Measurements from ENCODE around the gene P2RY2.

The P2RY2 gene

DNA sequence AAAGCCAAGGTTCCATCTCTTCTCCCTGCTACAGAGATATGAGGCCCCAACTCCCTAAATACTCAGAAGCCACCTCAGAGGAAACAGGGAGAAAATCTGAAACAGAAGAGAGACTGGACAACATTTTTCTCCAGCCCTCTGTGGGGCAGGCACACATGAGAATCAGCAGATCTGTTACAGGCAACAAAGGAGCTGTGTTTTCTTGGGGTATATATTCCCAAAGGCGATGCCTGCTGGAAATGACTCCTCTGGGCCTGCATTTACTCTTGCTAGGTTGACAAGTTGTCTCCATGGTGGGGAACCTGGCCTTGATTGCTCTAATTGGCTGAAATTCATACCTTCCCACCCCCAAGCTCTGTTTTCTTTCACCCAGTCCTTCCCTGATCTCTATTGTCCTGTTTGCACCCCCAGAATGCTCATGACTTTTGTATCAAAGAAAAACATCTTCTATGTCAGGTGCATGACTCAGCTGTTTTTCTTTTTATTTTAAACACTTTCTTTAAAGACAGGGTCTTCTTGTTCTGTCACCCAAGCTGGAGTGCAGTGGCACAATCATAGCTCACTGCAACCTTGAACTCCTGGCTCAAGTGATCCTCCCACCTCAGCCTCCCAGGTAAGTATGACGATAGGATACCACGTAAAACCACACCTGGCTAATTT, 30.6 kb downstream of the P2RY2 start:
- no peak for DNase-seq

DNA sequence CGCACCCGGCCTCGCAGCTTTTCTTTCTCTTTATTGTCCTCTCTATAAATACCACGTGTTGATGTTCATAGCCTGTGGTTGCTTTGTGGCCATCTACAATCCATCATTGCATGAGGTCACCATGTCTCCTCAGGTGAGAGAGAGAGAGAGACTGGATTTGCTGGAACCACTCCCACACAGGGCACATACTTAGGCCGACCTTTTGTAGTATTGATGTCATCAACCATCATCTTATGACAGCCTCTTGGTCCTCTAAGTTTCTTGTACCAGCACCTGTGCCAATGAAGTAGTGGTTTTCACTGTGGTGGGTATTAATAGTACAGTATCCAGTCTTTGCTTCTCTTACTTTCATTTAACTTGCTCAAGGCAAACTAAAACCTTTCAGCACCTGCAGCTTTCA, 31.2 kb downstream of the P2RY2 start:
- DNase-seq = no peak

DNA sequence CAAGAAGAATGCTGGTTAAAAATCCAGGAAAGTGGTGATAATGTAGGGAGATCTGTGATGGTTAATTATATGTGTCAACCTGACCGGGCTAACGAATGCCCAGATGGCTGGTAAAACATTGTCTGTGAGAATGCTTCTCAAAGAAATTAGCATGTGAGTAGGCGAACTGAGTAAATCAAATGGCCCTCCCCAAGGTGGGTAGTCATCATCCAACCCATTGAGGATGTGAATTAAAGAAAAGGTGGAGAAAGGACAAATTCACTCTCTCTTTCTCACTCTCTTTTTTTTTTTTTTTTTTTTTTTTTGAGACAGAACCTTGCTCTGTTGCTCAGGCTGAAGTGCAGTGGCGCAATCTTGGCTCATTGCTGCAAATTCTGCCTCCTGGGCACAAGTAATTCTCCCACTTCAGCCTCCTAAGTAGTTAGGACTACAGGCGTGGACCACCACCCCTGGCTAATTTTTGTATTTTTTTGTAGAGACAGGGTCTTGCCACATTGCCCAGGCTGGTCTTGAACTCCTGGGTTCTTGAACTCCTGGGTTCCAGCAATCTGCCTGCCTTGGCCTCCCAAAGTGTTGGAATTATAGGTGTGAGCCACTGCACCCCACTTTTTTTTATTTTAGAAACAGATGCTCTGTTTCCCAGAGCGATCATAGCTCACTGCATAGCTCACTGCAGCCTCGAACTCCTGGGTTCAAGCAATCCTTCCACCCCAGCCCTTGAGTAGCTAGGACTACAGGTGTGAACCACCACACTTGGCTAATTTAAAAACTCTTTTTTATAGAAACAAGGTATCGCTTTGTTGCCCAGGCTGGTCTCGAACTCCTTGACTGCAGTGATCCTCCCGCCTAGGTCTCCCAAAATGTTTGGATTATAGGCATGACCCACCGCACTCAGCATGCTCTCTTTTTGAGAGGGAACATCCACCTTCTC, 32.0 kb downstream of the P2RY2 start:
- no peak for DNase-seq

DNA sequence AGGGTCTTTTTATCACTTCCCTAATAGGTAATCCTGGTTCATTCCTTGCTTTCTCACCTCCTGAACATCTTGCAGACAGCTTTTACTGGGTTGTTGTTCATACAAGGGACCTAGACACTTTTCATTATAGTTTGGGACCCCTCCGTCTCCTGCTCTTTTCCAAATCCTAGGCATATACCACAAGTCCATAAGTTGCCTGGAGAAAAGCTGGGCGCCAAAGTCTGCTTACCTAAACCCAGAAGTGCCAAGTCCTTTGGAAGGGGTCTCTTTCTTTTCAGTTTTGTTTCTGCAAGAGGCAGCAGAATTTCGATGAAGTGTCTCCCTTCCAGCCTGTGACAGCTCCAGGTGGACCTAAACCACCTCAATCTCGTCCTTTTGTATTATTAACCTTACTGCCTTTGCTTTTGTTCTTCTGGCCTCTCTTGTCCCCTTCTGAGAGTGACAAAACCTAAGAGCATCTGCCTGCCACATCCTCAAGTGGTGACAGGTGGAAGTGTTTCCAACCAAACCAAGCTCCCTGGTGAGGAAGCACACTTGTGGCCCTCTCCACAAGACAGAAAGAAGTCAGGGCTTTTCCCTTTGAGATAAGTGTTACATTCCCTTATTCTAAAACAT, 34.6 kb downstream of the P2RY2 start:
- DNase-seq = no peak

DNA sequence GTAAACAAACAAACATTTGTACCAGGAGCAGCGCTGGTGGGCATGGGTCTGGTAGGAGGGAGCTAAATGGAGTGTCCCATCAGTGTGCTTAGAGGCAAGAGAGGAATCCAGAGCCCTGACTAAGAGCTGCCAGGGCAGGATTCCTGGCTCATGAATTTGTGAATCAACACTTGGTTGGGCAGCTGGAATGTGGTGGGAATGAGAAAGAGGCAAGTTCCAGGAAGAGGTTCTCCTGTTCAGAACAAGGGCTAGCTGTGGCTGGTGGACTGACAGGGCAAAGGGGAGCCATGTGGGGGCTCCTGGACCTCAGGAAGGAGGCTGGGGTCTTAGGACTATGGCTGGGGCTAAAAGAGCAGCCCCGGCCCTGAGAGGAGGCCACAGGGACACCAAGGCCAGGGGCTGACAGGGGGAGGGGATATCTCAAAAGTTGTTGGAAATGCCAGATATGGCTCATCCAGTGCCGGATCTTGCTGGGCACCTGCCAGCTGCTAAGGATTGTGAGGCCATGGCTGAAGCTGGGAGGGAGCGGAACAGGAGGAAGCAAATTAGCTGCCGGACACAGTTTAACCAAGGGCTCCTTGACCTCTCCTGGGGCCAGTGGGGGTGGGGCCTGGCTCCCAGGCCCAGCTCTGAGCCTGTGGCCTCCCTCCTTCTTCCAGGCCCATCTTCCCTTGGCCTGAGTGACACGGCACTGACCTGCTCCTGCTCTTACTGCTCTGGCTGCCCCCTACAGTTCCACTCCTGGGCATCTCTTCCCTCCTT, 39.4 kb downstream of the P2RY2 start:
- DNase-seq = no peak

DNA sequence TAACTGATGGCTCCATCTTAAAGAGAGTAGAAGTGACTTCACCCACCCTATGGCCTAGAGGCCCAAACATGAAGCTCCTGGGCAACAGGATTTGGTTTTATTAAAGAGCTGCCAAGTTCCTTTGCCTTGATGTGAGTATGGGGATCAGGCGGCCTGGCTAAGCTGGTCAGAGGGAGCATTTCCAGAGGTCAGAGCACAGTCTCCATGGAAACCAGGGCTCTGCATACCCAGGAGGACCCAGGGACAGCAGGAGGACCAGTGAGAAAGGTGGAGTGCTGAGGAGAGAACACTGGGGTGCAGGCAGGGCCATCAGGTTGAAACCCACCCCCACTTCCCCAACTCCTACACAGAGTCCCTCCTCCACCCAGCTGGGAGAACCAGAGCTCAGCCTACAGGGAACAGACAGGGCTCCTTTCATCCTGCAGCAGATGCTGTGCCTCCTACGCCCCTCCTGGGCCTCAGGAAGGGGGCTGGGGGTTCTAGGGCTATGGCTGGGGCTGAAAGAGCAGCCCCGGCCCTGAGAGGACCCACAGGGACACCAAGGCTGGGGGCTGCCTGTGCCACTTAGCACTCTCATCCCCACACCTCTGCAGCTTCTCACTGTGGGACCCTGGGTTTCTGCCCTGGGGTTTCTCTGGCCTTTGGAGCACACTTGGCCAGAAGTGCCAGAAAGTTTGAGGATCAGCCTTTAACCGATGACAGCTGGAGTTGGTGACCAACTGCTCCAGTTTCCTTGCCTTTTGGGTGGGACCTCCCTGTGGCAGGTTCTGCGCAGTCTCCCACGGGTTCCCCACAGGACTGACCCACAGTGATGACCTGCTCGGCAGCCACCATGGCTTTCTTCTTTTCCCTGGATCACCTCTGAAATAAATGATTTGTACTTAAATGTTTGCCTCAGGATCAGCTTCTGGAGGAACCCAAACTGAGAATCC, 40.3 kb downstream of the P2RY2 start:
- DNase-seq = no peak

DNA sequence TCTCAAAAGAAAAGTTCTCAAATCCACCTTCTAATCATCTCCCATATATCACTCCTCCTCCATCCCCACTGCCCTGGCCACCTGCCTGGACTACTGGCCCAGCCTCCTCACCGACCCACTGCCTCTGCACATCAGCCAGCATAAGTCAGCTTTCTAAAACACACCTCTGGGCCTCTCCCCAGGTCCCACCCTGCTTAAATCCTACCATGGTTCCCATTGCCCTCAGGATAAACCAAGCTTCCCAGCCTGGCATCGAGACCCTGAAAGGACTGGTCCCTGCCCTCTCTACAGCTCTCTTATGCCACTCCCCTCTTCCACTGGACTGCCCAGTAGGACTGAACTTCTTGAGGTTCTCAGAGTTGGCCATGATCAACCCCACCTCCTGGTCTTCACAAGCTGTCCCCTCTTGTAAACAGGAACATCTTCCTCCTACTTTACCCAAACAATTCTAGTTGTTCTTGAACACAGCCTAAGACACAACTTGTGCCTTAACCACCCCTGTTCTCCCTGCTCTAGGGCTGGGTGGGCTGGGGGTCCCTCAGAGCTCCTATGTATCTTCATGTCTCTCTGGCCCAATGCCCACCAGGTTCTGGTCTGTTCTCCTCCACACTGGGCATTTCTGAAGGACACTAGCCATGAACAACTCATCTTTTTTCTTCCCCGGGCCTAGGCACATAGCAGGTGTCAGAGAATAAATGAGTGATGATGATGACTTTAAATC, 41.5 kb downstream of the P2RY2 start:
- no peak for DNase-seq

DNA sequence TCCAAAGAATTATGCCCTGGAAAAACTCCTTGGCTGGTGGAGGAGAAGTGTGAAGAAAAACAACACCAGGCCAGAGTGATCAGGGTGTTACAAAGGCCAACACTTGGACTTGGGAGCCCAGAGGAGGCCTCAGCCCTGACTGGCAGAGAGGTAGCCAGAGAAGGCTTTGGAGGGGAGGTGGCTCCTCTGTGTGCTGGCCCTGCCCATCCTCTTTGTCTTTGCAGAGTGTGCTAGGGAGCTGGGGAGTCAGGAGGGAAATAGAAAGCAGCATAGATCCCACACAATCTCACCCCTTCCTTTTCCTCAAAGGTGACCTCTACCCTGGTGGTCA, 42.0 kb downstream of the P2RY2 start:
- DNase-seq = no peak

DNA sequence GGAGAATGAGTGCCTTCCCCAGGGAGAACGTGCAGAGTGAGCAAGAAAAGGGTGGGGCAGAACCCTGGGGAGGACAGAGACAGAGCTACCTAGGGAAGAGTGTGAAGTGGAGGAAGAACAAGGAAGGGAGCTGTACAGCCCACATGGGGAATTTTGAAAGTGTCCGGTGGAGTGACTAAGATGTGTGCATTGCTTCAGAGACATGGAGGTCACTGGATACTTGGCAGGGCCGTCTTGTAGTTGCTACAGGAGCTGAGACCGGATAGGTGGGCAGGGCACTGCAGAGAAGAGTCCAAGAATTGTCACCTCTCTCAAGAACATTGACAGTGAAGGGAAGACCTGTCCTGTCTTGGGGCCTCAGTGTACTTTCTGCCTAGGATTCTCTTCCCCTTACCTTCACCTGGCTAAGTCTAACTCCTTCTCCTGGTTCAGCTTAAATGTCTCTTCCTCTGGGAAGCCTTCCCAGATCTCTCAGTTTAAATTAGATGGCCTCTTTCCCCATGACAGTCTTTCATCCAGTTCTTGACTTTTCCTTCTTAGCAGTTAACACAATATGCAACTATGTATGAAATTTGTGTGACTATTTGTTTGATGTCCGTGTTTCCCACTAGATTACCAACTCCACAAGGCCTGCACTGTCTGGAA, 44.9 kb downstream of the P2RY2 start:
- DNase-seq = no peak

DNA sequence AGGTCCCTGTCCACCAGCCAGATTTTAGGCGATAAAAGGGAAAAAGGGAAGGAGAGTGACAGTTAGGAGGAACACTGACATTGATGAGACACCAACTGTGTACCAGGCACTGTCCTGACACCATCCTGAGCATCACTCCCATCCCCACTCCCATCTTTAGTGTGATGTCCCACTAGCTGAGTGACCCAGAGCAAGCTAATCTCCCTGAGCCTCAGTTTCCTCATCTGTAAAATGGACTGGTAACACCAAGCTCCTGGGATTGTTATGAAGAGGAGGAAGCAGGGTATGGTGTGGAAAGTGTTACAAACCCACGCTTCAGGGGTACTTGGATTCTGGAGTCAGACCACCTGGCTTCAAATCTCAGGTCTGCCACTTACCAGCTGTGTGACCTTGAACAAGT, 45.6 kb downstream of the P2RY2 start:
- DNase-seq = no peak

DNA sequence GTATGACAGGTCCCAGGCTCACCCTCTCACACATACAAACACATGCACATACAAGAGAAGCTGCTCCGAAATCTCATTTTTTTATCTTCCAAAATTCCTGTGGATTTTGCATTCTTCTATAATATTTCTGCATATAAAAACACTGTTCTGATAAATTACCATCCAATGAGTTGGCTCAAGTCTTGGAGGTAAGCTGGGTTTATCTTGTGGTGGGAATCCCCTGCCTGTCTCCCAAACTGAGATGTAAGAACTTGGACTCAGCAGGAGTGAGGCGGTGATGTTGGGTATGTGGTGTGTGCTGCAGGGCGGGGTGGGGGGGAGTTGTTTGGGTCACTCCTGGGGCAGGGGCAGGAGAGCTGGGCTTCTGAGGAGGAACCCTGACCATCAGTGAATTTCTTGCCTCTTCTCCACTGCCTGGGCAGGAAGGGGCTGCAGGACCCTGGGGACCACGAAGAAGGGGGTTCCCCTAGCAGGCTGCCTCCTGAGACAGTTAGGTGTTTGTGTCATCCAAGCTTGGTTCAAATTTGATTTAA, 47.3 kb downstream of the P2RY2 start:
- no peak for DNase-seq

DNA sequence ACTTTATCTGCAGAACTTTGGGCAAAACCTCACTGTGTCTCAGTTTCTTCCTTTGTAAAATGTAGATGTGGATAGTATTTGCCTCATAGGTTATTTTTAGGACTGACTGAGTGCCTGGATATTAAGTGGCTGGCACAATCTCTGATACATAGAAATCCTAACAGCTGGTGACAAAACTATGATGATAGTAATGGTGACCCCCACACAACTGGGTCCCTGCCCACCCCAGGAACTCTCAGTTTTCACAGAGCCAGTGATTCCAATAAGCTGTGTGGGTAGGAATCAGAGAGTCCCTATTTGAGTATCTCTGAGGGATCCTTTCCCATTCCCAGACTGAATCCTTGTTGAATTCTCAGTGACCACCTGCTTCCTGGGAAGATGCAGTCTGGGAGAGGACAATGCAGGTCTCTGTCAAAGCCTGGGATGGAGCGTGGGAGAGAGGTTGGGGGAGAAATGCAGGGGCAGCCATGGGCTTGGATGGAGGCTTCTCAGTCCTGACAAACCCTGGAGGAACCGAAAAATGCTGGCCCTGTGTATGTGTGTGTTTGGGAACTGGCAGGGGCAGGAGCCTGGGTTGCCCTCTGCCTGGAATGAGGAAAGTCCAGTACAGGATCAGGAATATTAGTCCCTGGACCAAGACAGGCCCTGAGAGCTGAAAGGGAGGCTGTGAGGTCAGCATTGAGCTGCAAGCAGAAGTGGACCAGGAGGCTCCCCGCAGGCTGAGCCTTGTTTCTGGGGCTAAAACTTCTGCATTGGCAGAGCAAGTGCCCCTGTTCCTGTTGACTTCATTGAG, 48.0 kb downstream of the P2RY2 start:
- DNase-seq = no peak

DNA sequence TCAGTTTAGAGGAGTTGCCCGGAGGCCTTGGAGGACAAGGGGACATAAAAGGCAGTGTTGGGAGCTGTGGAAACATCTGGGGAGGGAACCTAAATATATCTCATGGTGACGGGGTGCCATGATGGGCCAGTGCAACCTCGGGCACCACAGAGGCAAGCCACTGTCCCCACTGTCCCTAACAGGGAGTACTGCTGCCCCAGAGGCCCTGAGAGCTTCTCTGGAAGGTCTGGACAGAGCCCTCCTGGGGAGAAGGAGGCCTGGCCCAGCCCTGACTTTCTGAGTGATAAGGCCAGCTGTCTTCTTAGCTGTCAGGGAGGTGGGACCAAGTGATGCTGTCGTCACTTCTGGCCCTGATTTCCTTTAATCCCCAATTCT, 48.6 kb downstream of the P2RY2 start:
- DNase-seq = no peak

DNA sequence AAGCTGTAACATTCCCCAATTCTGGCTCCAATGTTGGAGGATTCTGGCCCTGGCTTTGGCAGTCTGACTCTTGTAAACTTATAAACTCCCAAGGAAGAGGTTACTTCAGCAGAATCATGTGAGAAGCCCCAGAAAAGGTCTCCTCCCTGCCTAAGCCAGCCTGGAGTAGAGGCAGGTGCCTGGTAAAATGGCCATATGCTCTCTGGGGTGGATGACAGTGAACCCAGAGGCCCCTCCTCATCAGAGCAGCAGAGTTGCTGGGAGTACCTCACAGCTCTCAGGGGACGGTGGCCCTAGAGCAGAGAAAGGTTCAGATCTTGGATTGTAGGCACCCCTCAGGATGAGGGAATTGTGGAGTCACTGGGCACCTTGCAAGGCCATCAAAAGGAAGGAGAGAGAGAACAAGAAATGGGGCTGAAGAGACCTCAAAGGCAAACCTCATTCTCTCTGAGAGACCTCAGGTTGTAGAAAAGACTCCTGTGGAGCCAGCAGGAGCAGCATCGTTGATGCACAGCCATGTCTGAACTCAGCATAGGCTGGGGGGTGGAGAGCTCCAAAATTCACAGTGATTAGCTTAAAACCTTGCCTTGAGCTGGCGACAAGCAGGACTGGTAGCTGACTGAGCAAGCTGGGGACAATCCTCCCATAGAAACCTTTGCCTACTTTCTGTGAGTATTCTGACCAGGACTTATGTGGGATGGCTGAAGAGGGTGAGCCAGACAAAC, 49.2 kb downstream of the P2RY2 start:
- no peak for DNase-seq

DNA sequence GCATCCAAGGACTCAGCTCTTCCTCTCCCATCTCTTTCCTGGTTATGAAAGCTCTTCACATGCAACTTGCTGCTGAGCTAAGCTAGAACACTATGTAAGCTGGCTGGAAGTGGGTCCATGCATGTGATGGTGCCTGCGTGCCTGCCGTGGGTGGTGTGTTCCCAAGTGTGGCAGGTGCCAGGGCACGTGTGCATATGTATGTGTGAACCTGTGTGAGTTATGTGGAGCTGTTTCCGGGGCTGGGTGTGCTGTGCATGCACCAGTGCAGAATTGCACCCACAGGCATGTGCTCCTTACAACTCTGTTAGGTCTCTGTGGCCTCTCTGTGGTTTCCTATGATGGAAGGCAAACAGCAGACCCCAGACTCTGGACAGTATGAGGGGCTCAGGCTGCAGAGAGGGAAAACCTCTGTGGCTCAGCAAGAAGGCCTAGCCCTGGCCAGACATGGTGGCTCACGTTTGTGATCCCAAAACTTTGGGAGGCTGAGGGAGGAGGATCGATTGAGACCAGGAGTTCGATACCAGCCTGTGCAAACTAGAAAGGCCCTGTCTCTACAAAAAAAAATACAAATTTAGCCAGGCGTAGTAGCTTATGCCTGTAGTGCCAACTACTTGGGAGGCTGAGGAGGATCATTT, 49.9 kb downstream of the P2RY2 start:
- no peak for DNase-seq

DNA sequence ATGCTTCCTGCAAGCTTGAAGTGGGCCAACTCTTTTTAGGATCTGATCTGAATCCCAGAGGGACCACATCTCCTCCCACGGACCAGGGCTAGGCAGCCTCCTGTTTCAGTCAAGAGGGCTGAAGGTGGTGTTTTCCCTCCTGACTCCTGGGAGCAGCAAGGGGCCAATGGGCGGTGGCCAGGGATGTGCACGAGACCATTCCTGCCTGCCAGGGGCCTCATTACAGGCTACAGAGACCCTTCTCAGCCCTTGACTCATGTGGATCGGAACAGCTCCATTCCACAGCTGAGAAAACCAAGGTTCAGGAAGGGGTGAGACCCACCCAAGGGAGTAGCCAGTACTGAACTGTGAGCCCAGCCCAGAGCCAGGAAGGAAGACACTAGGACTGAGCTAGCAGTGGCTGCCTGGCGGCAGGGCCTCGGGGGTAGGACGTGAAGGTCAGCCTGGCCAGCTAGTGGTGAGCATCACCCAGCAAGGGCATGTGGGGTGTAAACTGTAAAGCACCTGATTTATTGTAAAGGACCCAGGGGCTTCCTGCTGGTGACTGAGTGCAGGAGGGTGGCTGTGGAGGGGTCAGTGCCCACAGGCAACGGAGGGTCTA, 50.7 kb downstream of the P2RY2 start:
- no peak for DNase-seq

DNA sequence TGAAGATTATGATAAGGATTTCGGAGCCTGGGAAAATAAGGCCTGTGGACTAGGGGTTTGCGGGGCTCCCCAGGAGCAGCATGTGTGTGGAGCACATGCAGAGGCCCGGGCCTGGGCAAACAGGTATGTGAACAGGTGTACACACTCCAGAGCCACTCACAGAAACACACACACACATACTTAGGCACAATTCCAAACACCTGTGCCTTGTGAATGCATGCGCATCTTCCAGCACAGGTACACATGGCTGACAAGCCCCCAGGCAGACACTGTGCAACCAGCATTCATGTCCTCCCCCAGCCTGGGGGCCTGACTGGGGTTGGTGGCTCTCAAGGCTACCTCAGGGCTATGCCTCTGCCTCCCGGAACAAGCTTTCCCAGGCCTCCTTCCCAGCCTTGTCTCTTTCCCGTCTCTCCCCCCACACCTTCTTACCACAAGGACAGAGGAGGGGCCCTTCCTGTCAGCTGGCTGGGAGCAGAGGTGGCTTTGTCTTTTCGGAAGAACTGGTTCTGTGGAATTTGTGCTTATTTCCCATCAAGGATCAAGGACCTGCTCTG, 51.5 kb downstream of the P2RY2 start:
- no peak for DNase-seq

Data from NCI-H748 treated with DMSO at 0.1 percent for 48 hours (cell line).